ENCODE data around the gene FAM210B. TPM values are rescaled to one million over a fixed set of nuclear protein-coding genes. Genes with fewer than 3 reads are reported as not detected.

Gene FAM210B
- total RNA-seq, 6 donors from 2014 or later = 15.0 to 41.2 (median 31.6) TPM

GRCh38 chr20:56417402-56417801, 58.6 kb downstream of the FAM210B start:
- no peak overlapping the region for H3K4me3 ChIP-seq
- H3K27me3 ChIP-seq = no peaks in the 10 kb centered on the region
- 75 to 78% methylated on average over 7 of the region's 7 CpGs for WGBS, 2 donors
- peaks cover 19 to 41% (median 29%) of the 10 kb centered on the region in 4 donors for H3K4me1 ChIP-seq
- H3K27ac ChIP-seq = peak overlapping the region; percentile 80 to 89 (median 84)
- no peaks in the 10 kb centered on the region for H3K9me3 ChIP-seq
- TF ChIP-seq POLR2A (IDR thresholded peaks at IDR 0.05) = no peak
- TF ChIP-seq EP300 (IDR thresholded peaks at IDR 0.05) = no peak
- TF ChIP-seq POLR2AphosphoS5 (IDR thresholded peaks at IDR 0.05) = no peak
- TF ChIP-seq CTCF (IDR thresholded peaks at IDR 0.05) = no peak
- H3K36me3 ChIP-seq = peaks cover 0 to 7% (median 0%) of the 10 kb centered on the region in 4 donors
- ATAC-seq (ENCODE audit: low FRiP score in 2 of 2) (peak in 1 of 2 donors; percentile 34), DNase-seq (no peak)

DNA sequence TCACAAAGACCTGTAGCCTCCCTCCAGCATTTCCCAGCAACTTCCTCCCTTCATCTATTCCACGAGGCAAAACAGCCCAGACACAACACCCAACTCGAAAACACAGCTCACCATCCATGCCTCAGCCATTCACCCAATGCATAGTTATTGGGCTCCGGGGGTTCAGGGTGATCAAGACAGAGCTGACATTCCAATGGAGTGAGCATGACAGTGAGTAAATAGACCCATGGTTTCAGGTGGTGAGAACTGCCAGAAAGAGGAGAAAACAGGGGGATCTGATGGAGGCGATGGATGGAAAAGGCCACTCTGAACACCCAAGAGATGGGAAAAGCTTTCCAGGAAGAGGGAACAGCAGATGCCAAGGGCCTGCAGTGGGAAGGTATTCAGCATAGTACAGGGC, 59.1 kb downstream of the FAM210B start:
- Histone ChIP-seq H3K27ac (peak overlapping the region; percentile 80 to 89 (median 84)), H3K27me3 (no peaks in the 10 kb centered on the region), H3K36me3 (peaks cover 0 to 7% (median 0%) of the 10 kb centered on the region in 4 donors), H3K4me3 (peak overlapping the region in 1 of 4 donors; percentile 4), H3K4me1 (peaks cover 19 to 43% (median 33%) of the 10 kb centered on the region in 4 donors), H3K9me3 (no peaks in the 10 kb centered on the region)
- 72 to 78% methylated on average over 4 of the region's 4 CpGs for WGBS, 2 donors
- DNase-seq = no peak
- TF ChIP-seq CTCF (IDR thresholded peaks at IDR 0.05) (no peak), POLR2A (IDR thresholded peaks at IDR 0.05) (no peak), EP300 (IDR thresholded peaks at IDR 0.05) (no peak), POLR2AphosphoS5 (IDR thresholded peaks at IDR 0.05) (no peak)
- no peak for ATAC-seq (ENCODE audit: low FRiP score in 2 of 2)

Other genes with a start within 250 kb of the FAM210B start
- not detected for gene MC3R, start 110.2 kb upstream of the FAM210B start, total RNA-seq
- 1 to 10 TPM in 4 of 6 donors, under 1 TPM in 1, not detected in 1; 0.44 to 3.9 (median 3.3) TPM for gene AURKA, start 33.2 kb downstream of the FAM210B start, total RNA-seq
- 10 to 100 TPM in 5 of 6 donors, 1 to 10 TPM in 1; 3.3 to 30.5 (median 22.5) TPM for gene CSTF1, start 33.7 kb downstream of the FAM210B start, total RNA-seq
- gene CASS4, start 53.3 kb downstream of the FAM210B start, total RNA-seq = 10 to 100 TPM; 13.4 to 31.4 (median 19.5) TPM
- 10 to 100 TPM; 35.6 to 87.8 (median 63.5) TPM for gene RTF2, start 109.7 kb downstream of the FAM210B start, total RNA-seq
- gene FAM209A, start 165.8 kb downstream of the FAM210B start, total RNA-seq = 1 to 10 TPM in 2 of 6 donors, under 1 TPM in 2, not detected in 2; 0.47 to 5.2 (median 1.1) TPM
- gene FAM209B, start 174.3 kb downstream of the FAM210B start, total RNA-seq = under 1 TPM in 2 of 6 donors, not detected in 4; 0.64 to 0.89 TPM

Data from upper lobe of left lung (tissue), 6 donors.